Activated CD4-positive, alpha-beta T cell treated with anti-CD3 and anti-CD28 coated beads for 1 hour (primary cell): ENCODE data around the gene IFI27.
"Not testable (repeated sequence)": the region's sequence is repeated elsewhere in the genome, so short reads cannot be mapped to it uniquely, and the experiment has no call there.

Experiments
- DNase-seq: peaks from one replicate; pipeline ENCODE4 v3.0.0-alpha.2; 2020

IFI27 gene

GRCh38 chr14:94110552-94111181 is at the start of gene IFI27:
Gene IFI27, plus strand, starts transcription at chr14:94110736.
- no peak for DNase-seq

DNA sequence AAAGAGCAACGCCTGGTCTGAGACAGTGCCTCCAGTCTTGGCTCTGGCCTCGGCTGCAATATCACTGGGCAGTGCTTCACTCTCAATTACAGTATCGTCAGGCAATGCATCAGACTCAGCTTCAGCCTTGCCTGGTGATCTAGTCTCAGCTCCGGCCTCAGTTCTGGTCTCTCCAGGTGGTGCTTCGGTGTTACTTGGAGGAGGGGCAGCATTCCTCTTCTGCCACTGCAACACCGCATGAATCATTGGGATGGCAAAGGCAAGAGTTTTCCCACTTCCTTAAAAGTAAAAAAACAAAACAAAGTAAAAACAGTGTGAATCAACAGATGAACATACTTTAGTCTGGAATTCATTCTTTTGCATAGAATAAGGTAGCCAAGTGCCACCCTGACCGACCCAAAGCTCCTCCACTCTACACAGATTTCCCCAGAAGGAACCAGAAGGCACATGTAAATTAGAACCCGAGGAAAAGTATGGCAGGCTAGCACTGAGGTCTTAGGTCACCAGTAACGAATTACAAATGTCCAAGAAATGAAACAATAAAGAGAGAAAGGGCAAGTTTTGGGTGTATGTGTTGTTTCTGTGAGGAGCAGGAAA is 48.1 kb upstream of the IFI27 start:
- no peak for DNase-seq

DNA sequence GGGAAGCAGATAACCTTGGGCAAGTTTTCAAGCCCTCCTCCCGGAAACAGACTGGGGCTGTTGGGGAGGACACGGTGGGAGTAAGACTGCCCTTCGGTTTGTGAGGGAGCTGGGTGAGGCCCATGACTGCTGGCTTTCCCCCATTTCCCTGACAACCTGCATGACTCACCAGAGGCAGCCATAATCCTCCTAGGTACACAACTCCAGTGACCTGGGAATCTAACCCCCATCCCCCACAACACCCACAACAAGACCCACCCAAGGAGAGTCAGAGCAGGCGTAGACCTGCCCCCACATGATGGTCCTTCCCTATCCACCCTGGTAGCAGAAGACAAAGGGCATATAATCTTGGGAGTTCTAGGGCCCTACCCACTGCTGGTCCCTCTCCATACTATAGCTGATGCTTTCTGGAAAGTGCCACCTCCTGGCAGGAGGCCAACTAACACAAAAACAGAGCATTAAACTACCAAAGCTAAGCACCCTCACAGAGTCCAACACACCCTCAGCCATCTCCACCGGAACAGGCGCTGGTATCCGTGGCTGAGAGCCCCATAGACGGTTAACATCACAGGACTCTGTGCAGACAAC is 44.4 kb upstream of the IFI27 start:
- no peak for DNase-seq

- DNase-seq, result not testable (repeated sequence)
These were observed 38.5 kb upstream of the IFI27 start for GRCh38 chr14:94072076-94072475.

GRCh38 chr14:94074534-94074933 is 36.0 kb upstream of the IFI27 start:
- DNase-seq, result no peak

GRCh38 chr14:94075008-94075407 is 35.5 kb upstream of the IFI27 start:
- no peak for DNase-seq

DNA sequence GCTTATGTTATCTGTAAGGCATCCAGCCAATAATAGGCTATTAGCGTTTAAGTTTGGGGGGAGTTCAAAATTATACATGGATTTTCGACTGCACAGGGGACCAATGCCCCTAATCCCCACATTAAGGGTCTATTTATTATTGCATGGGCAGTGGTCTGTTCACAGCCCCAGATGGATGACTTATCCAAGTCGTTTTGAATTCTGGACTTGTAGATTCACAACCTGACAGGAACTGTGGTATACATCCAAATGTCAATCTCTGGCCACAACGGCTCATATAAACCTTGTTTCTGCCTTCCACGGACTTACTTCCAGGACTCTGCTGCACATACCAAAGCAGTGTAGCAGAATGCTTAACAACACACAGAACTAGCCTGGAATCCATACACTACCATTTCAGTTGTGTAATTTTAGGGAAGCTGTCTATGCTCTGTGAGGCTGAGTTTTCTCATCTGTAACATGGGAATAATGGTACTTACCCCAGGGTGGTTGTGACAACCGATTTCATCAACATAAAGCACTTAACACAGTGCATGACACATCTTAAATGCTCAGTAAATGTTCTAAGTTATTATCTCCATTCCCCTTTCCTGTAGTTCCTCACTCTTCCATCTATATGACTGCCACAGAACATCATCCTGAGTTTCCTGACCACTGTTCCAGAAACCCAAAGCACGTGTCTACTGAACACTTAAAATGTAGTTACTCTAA is 33.3 kb upstream of the IFI27 start:
- DNase-seq, result no peak

- DNase-seq, result no peak
These were observed 32.7 kb upstream of the IFI27 start for GRCh38 chr14:94077823-94078222.

DNA sequence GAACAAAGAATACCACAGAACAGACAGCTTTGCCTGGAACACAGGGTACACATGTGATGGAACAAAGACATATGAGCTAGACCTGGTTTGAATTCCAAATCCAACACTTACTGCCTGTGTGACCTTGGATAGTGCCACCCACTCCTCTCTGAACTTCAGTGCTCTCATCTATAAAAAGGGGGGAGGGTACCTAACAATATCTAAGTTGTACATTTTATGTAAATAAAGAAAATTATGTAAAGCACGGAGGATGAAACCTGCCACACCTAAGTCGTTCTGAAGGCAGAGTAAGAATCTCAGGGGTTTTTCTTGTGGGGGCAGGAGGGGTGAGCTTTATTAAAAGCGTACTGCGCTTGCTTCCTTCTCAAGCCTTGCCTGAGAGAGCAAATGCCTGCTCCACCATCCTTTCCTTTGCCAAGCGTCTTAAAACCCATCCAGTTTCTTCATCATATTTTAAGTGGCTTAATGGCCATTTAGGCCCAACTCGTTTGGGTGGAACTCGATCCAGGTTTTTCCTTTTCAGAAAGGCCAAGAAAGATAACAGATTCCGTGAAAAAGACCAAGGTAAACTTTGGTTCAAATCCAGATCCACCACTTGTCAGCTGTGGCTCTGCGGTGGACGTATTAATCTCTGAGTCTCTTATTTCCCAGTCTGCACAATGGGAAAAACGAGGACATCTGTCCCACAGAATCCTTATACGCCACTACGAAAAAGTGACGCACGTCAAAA is 30.5 kb upstream of the IFI27 start:
- no peak for DNase-seq

DNA sequence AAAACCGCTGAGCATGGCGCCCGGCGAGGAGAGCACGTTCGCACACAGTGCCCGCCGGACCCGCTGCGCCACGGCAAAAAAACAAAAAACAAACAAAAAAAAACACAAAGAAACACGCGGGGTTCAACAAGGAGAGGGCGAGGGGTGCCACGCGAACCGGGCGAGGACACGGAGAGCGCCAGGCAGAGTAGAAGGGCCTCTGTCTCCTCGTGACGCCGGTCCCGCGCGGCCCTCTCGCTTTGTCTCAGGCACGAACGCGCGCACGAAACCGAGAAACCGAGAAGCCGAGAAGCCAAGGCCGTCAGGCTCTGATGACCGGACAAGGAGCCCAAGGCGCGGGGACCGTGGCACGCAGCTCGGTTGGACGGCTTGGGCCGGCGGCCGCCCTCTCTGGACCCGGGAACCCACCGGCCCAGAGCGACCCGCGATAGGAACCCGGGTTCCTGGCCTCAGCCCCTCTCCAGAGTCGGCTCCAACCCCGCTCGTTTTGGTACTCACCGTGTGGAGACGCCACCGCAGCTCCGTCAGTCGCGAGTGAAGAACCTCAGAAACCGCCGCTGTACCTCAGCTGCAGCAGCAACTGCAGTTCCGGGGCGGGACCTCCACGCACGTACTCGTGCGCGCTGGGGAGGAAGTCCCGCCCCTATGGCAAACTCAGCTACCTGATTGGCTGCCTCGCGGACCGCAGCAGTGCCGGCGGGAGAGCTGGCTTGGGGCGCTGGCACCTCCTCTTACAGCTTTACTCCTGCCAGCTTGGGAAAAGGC is 29.7 kb upstream of the IFI27 start, which contains the start of the genes DDX24 and IFI27L1:
TSS of gene DDX24 (minus strand) at position 582 of the 765 bp plus-strand sequence. CDS start 1,460 bp downstream, outside the sequence.
TSS of gene IFI27L1 (plus strand) at position 690 of the 765 bp plus-strand sequence. CDS start 15,628 bp downstream, outside the sequence.
- DNase-seq, result peak; percentile 94

GRCh38 chr14:94081386-94081820 is 29.1 kb upstream of the IFI27 start:
- DNase-seq, result no peak

GRCh38 chr14:94087891-94088290 is 22.6 kb upstream of the IFI27 start:
- DNase-seq, result no peak

- DNase-seq, result no peak
These were observed 22.0 kb upstream of the IFI27 start for GRCh38 chr14:94088516-94088915.

GRCh38 chr14:94089479-94089878 is 21.1 kb upstream of the IFI27 start:
- no peak for DNase-seq

DNA sequence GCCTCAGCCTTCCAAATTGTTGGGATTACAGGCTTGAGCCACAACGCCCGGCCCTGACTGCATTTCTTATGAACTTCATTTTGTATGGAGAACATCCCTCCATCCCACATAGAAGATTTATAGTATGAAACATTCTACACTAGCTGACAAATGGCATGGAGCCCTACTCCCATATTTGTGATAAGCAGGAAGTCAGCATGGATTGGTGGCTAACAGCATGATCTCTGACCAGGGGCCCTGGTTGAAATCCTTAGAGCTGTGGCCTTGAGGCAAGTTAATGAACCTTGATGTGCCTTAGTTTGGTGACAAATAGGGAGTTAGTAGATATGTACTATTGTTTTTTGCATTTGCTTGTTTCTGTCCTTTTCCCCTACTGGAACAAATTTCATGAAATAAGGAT is 17.1 kb upstream of the IFI27 start:
- no peak for DNase-seq

- no peak for DNase-seq
These were observed 13.4 kb upstream of the IFI27 start for GRCh38 chr14:94097091-94097490.

GRCh38 chr14:94098326-94098992 is 12.1 kb upstream of the IFI27 start:
- DNase-seq, result no peak

- no peak for DNase-seq
These were observed 11.5 kb upstream of the IFI27 start for GRCh38 chr14:94099006-94099405.

DNA sequence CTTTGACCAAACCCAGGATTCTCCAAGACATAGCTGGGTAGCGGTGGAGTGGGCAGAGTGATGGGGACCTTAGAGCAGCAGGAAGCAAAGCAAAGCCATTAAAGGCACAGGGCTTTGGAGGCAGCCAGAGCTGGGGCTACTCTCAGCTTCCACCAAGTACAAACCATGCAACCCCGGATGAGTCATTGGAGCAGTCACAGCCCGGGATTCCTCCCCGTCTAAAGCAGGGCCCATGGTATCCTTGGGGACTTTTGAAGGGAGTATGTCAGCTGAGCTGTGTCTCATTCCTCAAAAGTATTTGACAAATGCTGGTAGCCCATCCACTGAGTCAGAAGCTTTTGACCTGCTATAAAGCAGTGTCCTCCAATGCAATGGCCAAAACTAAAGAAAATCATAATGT is 9.7 kb upstream of the IFI27 start:
- no peak for DNase-seq

DNA sequence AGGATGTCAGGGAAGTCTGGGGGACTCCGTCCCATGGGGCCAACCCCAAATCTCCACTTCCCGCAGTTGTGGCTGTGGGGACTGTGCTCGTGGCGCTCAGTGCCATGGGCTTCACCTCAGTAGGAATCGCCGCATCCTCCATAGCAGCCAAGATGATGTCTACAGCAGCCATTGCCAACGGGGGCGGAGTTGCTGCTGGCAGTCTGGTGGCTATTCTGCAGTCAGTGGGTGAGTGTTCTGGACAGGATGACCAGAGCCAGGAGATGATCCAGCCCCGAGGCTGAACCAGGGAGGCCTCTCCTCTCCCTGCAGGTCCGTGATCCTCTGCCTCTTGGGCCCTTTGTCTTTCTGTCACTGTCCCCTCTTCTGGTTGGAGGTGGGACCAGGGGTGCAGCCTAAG is 8.8 kb upstream of the IFI27 start:
- DNase-seq, result no peak

GRCh38 chr14:94102768-94103482 is 7.6 kb upstream of the IFI27 start:
- no peak for DNase-seq
